Loucy (cell line): ENCODE data around the gene RAI1.

ENCODE experiments used
- CTCF ChIP-seq: fragments of 200-600 bp; sonication (generic); conservative IDR thresholded peaks from 2 replicates; pipeline ENCODE4 v1.5.1; 2014; ENCODE audit warnings: mild to moderate bottlenecking, antibody characterized with exemption, low read length
- EZH2phosphoT487 ChIP-seq: fragments of 200-600 bp; IDR thresholded peaks from 2 replicates; pipeline ENCODE4 v1.6.1; 2018; ENCODE audit warnings: antibody characterized with exemption, mild to moderate bottlenecking, moderate library complexity, borderline replicate concordance

DNA sequence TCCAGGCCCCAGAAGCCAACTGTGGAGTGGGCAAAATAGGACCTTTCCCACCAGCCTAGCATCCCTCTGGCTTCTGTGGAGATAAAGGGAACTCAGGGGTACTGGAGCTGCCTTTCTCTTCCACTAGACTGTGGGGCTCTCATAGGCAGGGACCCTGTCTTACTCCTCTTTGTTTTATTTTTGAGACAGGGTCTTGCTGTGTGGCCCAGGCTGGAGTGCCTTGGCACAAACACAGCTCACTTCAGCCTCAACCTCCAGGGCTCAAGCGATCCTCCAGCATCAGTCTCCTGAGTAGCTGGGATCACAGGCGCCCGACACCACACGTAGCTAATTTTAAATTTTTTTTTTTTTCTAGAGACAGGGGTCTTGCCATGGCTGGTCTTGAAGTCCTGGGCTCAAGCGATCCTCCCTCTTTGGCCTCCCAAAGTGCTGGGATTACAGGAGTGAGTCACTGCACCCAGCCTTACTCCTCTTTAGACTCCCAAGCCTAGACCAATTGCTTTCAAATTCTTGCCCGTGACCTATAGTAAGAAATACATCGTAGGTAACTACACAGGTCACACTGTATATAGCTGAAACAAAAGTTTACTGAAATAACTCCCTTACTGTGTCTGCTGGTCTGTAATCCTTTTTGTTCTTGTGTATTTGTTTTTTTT lies 2.6 kb downstream of the RAI1 start:
- TF ChIP-seq CTCF (no peak), EZH2phosphoT487 (no peak)
